GM18858 (cell line): Measurements from ENCODE around the gene AGXT2.
"Not testable (repeated sequence)": the region's sequence is repeated elsewhere in the genome, so short reads cannot be mapped to it uniquely, and the experiment has no call there.

Experiments used
- ATAC-seq: cut with Tn5 transposase; IDR thresholded peaks from one replicate; pipeline ENCODE4 v1.9.1; 2021; ENCODE audit not compliant: unreplicated experiment

The AGXT2 gene

DNA sequence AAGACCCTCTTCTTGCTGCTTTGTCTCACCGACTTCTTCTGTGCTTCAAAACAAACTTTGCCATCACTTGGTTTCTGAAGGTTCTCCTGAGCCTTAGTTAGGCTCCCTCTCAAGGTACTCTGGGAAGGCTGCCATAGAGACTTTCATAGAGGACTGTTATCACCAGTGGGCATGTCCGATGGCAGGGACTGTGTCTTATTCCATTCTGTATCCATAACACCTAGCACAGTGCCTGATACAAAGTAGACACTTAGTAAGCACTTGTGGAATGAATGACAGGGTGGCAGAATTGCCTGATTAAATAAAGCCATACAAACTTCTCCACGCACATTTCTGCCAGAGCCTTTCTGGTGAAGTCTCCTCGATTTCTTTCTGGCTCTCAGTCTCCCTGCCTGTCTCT lies 32.7 kb downstream of the AGXT2 start:
- ATAC-seq = no peak

DNA sequence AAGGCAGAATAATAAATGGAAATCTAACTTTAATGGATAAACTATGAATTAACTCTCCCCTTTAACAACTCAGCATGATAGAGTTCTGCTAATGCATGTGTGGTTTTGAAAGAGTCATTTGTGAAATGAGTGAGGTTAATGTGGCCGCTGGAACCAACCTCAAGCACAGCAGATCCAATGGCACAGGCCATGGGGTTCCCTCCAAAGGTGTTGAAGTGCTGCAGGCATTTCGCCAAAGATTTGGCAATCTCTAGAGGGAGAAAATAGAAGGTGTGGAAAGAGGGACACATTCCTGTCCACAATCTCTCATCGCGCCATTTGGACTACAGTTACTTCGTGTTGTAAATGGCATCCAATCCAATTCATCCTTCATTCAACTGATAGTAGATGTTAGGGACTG lies 35.0 kb downstream of the AGXT2 start:
- no peak for ATAC-seq

DNA sequence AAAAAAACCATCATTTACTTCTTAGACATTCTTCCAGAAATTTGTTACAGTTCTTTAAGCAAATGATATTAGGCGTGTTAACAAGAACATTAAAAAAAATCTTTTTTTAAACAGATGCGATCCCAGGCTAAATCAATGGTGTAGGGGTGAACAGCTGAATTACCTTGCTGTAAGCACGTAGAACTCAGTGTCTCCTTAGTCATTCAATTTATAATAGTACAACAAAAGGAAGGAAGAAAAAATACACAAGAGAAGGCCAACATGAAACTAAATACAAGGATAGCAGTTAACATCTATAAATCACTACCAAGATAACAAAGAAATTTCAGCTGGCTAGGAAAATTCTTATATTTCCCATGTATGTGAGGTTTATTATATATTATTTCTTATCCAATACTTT lies 35.4 kb downstream of the AGXT2 start:
- no peak for ATAC-seq

DNA sequence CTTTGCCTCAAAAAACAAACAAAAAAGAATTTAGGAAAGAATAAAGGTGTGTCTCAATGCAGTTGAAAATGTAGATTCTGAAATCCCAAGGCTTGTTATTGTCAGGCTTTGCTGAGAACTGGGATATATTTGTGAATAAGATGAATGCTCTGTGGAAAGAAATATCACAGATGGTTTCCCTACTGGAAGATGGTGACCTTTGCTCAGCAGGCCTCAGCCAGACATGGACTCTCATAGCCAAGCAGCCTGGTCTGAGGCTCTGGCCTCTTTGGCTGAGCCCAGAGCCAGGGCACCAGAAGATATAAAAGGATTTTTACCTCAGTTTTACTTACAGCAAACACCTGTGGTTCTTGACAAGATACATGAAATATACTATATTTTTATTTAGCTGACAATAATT lies 37.1 kb downstream of the AGXT2 start:
- ATAC-seq = no peak

DNA sequence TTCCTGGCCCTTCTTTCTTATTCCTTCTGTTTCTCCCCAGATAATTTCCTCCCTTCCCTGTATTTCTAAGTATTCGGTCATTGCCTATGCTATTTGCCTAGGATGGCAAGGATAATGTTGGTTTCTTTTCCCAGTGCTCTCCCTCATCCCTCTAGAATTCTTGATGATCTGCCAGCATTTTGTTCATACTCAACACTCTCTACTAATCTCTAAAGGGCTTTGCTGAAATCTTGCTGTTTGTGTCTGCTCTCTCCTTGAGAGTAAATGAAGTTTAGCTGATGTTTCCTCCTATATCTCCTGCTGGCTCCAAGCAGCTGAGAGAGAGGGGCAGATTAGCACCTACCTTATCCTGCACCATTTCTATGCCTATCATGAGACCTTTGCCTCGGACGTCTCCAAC lies 38.1 kb downstream of the AGXT2 start:
- ATAC-seq = no peak

DNA sequence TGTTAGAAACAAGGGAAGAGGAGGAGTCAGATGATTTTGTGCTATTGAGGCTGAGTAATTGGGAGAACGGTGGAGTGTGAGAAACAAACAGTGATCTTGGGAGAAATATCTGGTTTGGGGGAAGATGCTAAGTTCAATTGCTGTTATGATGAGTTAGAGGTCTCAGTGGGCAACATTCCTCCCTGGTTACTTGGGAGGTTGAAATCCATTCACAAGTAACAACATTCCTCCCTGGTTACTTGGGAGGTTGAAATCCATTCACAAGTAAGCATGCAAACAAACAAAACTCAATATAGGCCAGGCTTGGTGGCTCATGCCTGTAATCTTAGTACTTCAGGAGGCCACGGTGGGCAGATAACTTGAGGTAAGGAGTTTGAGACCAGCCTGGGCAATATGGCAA lies 38.7 kb downstream of the AGXT2 start:
- ATAC-seq = no peak

DNA sequence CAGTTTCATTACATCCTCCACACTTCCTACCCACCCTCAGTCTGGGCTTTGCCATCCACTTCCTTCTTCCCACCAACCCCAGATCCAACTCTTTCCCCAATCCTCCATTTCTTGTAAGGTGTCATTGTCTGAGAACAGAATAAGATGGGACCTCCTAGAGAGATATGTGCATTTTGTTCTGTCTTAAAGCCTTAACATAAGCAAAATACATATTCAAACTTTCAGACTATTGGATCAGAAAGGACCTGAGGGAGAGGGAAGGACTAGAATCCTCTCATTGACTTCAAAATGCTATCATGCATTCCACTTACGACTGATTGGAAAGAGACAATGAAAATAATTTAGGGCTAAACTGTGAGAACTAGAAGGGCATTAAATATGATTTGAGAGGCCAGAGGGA lies 43.0 kb downstream of the AGXT2 start:
- ATAC-seq = no peak

DNA sequence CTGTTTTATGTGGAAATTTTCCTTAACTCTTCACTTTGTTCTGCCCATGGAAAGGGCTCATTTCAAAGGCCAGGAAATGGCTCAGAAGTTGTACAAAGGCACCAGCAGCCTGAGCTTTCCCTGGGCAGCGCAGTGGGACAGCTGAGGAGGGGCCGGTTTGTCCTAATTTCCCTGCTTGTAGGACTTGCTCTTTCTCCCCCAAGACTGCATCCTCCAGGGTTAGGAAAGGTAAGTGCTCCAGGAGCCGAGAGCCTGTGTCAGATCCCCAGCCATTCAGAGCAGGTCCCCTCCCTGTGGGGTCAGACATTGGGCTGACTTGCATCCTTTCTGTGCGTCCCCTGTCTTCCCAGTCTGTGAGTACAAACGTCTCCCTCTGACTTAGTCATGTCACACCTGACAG lies 43.5 kb downstream of the AGXT2 start:
- ATAC-seq = no peak

DNA sequence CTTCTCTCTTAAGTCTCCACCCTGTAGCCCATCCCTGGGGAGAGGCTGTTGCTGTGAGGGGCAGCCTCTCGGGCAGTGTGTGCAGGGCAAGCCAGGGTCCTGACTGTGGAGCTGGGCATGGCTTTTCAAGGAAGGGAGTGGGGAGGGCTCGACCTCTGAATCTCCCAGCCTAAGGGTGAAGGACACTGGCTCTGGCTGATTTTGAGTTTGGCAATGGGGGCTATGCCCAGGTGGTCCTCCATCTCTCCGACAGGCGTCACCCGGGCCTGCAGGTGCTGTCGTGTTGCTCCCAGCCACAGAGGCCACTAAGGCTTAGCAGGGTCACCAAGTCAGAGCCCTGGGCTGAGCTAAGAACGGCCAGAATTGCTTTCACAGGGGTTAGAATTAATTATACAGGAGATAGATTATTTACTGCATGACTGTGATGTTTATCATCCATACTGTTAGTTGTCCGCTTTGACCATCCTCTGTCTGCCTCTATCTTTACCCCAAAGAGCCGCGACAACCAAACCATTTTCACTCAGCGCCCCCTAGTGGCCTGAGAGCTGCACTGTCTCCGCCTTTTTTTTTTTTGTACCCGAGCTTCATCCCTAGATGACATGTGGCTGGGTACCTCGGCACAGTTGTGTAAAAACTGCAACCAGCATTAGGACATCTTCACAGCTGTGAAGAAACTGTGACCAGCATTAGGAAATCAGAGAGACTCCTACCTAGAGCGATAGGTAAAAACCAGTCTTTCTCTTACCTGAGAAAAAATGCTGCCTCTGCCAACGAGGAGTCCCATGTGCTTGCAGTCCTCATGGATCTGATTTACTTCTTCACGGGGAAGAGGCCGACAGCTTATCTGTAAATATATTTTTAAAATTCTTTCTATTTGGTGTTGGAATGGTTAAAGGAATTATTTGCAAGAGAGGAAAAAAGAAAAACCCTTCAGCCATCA lies 44.5 kb downstream of the AGXT2 start:
- peak; percentile 72 for ATAC-seq

DNA sequence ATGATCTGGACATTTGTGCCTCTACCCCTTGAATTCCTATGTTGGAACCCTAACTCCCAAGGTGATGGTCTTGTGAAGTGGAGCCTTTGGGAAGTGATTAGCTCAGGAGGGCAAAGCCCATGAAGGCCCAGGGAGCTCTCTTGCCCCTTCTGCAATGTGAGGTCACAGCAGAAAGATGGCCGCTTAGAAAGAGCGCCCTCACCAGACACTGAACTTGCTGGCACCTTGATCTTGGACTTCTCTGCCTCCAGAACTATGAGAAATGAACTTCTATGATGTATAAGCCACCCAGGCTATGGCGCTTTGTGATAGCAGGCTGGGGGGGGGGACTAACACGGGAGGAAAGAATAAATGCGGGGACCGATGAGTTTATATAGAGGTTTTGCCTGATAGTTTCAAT lies 45.3 kb downstream of the AGXT2 start:
- no peak for ATAC-seq

DNA sequence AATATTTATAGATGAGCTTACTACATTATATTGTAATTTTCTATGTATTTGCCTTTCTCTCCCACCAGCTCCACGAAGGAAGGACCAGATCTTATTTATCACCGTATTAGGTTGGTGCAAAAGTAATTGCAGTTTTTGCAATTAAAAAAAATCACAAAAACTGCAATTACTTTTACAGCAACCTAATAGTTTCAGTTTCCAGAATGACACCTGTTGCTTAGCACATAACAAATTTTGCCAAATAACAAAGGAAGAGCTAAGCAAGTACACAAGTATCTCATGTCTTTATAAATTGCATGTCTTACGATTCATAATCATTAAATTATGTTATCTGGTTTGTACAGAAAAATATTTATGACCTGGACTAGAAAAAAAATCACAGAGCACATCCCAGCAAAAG lies 45.9 kb downstream of the AGXT2 start:
- ATAC-seq = no peak

DNA sequence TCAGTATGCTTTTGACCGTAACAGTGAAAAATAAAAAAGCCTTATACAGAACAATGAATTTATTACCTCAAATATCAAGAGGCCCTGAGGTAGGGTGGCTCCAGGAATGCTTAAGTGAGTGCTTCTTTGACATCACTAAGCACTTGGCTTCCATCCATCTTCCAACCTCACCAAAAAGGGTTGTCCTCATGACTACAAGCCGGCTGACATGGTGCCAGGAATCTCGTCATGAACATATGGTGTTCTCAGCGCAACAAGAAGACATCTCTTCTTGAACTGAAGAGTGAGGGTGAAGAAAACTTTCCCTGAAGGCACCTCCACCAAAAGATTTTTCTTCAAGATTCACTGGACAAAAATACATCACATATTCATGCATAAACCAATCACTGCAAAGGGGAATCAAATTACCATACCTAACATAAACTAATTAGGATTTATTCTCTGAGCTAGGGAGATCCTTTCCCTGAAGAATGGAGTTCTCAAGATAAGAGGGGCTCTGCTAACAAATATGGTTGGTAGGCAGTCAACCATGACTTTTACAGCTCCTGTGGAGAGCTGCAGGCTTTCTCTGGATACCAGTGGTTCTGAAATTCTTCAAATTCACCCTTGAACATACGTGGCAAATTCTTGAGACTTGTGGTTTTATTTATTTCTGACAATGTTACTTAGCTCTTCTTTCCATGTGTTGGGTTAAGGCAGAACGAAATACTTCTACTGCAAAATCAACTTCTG lies 49.5 kb downstream of the AGXT2 start:
- no peak for ATAC-seq

DNA sequence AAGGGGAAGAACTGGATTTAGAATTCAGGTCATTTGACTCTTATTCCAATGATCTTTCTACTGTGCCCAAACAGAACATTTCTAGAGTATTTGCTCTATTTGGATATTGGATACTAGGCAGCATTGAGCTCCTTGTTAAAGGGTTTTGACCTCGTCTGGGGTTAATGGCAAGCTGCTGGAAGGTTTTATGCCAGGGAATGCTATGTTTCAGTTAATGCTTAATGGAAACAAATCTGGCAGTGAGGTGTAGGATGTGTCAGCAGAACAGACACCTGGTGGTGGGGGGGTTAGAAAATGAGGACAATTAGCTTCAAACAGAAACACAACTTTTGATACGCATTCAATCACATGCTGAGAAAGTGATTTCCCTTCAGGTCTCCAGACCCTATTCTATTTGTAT lies 51.5 kb downstream of the AGXT2 start:
- ATAC-seq = no peak

DNA sequence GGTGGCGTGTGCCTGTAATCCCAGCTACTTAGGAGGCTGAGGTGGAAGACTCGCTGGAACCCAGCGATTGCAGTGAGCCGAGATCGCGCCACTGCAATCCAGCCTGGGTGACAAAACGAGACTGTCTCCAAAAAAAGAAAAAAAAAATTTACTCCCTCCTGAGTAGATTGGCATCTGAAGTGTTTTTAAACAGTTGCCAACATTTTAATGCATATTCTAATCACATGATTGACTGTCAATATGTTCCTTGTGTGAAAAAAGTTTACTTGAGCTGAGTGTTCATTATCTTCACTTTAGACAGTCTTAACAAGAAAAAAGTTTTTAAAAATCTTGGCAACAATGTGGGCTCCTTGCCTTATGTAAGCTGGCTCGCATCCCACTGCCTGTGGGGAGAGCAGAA lies 53.8 kb downstream of the AGXT2 start:
- ATAC-seq = no peak

DNA sequence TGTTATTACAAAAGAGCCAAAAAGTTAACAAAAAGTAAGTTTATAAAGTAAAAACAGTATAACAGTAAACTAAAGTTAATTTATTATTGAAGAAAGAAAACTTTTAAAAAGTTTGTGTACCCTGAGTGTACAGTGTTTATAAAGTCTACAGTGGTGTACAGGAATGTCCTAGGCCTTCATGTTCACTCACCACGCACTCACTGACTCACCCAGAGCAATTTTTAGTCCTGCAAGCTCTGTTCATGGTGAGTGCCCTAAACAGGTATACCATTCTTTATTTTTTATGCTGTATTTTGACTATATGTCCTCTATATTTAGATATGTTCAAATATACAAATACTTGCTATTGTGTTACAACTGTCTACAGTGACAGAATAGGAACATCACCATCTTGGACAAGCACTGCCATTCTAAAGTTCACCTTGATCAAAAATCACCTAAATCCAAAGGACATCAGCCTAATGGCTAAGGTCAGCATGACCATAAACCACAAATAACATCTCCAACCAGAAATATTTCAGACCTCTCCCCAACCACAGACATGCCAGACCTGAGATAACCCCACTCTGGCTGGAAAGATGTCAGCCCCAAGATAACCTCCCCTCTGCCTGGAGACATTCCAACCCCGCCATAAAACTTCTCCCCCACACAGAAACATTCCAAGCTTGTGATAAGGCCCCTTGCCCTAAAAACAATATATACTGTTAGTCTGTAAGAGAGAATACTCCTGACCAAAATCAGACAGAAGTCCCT lies 56.1 kb downstream of the AGXT2 start:
- no peak for ATAC-seq

DNA sequence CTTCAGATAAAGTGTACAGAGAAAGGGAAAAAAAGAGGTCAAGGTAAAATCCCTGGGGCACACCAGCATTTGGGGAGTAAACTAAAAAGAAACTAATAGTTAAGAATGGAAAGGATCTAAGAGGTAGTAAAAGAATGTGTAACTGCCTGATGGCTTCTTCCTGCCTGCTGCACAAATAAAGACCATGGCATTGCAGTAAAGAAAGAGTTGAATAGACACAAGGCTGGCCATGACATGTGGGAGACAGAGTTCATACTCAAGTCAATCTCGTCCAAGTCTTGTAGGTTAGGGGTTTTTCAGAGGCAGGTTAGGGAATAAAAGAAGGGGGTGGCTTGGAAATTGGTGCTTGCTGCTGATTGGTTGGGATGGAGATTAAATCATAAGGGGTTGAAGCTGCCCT lies 60.8 kb downstream of the AGXT2 start:
- ATAC-seq = no peak

DNA sequence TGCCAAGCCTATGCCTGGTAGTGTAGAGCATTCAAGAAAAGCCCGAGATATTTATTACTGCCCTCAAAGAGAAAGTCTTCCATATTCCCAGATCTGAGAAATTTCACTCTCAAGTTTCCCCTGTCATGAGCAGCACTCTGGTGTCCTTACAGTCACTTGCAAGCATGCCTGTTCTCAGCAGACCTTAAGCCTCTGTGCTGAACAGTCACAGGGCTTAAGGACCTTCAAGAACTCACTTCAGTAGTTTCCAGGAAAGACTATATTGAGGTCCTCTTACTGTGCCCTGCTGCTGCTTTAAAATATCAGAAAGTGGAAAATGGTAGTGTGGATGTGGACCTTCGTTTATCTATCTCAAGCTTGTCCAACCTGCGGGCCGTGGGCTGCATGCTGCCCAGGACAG lies 64.9 kb downstream of the AGXT2 start:
- no peak for ATAC-seq

DNA sequence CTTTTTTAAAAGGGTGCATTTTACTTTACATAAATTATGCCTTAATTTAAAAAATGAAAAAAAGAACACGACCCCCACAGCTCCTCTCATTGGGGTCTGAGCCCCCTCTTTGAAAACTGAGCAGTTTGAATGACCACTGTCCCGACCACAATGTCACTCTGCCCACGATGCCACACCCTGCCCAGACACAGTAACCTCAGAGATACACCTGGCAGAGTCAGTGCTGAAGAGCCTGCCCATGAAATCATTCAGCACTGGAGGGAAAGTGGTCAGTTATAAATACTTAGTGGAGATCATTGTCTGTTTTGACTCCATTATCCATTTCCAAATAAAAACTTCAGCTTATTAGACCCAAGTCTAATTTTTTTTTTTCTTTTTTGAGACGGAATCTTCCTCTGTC lies 69.1 kb downstream of the AGXT2 start:
- ATAC-seq = no peak

DNA sequence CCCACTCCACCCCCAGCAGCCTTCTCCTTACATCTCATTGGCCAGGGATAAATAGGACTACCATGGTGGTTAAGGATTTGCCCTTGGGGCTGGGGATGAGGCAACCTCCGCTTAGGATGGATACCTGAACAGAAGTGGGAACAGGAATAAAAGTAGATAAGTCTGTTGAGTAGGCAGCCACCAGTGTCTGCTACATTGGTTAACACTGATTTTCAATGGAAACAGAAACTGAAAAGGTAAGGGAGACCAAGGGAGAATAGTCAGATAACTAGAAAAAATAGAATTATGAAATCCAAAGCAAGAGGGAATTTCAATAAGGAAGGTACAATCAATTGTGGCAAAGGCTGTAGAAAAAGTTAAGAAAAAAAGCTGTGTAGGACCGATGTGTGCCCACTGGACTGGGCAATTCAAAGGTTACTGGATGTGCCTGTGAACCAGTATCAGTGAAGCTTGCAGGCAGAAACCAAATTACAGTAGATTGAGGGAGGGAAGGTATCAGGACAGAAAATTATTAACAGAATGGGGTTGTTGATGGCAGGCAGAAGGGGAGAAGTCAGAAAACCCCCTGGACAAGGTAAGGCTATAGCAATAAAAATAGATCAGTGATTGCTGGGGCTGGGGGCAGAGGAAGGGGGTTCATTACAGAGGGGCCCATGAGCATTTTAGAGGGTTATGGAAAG lies 69.7 kb downstream of the AGXT2 start:
- ATAC-seq = peak; percentile 88

DNA sequence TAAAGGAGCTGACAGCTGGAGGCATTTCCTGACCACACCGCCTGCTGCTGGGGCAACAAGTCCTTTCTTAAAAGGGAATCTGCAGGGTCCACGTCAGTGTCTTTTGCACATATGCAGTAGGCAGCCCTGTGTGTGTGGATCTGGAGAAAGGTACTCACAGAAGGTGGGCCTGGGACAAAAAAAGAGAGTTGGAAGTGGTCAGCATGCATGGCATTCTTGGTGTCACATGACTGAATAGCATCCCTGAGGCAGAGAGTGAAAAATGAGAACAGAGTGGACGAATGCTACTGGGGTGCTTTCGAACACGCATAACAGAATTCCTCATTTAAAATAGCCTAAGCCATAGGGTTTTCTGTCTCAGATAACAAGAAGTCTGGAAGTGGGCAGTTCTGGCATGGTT lies 71.4 kb downstream of the AGXT2 start:
- ATAC-seq = no peak

DNA sequence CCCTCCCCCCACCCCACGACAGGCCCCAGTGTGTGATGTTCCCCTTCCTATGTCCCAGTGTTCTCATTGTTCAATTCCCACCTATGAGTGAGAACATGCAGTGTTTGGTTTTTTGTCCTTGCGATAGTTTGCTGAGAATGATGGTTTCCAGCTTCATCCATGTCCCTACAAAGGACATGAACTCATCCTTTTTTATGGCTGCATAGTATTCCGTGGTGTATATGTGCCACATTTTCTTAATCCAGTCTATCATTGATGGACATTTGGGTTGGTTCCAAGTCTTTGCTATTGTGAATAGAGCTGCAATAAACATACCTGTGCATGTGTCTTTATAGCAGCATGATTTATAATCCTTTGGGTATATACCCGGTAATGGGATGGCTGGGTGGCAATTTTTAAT lies 76.1 kb downstream of the AGXT2 start:
- ATAC-seq = not testable (repeated sequence)
